ENCODE results near the gene FDX2. TPM values are rescaled to one million over a fixed set of nuclear protein-coding genes. Genes with fewer than 3 reads are reported as not detected.

Gene FDX2
- total RNA-seq, 2 experiments from 2014 or later = 3.5 to 3.7 TPM

DNA sequence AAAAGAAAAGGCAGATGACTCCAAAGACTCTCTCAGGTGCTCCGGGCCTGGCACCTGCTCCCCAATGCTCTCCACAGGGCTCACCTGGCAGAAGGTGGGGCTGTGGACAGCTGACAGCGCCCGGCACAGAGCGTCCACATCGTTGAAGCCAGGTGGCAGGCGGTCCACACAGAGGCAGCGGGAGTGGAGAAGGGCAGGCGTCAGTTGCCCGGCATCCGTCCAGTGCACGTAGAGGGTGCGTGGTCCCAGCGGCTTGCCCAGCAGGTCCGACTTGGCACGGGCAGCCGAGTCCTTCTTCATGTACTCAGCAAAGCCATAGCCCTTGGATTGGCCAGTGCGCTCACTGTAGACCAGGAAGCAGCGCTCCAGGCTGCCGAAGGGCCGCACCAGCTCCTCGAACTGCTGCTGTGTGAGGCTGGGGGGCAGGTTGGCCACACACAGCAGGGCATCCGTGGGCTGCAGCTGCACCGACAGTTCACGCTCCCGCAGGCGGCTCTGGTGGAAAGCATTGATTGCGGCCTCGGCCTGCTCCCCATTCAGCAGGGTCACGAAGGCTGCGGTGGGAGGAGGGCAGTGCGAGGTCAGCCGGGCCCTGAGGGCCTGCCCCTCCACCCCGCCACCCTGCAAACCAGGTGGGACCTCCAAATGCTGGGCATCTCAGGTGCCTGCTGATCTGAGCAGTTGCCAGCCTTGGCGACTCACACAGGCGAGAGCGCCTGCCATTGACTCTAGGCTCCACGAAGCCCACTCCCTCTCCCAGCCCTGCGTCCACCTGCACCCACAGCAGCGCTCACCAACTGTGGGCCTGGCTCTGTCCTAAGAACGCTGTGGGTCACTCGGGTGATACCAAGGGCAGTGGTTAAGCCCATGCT, 13.0 kb upstream of the FDX2 start:
- peaks cover 20% of the 10 kb centered on the region for H3K4me1 Mint-ChIP-seq
- H3K4me3 Mint-ChIP-seq = no peak overlapping the region
- CTCF ChIA-PET = interaction anchor here (1.3 kb wide), 1 partner anchor 64 kb away, joined by 3 read pairs; no protein-coding TSS in a partner anchor
- H3K27me3 Mint-ChIP-seq = no peaks in the 10 kb centered on the region
- POLR2A ChIA-PET = interaction anchor here (0.8 kb wide), 1 partner anchor 11 kb away, joined by 3 read pairs; no protein-coding TSS in a partner anchor
- peaks cover 30% of the 10 kb centered on the region for H3K36me3 Mint-ChIP-seq (ENCODE audit: low read depth)
- no peak overlapping the region for H3K27ac Mint-ChIP-seq
- DNase-seq = no peak
- no peaks in the 10 kb centered on the region for H3K9me3 Mint-ChIP-seq

DNA sequence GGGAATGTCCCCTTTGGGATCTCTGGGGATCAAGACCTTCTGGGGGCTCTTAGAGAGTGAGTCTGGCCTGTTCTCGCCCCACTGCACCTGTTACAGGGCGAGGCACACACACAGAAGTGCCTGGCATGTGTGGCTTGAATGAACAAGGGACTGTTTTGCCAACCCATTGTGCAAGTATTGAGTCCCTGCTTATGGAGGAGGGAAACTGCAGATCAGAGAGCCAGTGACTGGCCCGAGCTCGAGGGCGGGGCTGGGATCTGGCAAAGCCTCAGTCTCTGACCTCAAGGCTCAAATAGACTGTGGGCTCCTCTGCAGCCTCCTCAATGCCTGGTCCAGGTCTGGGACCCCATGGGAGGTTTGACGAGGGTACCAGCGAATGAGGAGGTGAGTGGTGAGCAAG, 12.0 kb upstream of the FDX2 start:
- Mint-ChIP-seq H3K27ac (no peak overlapping the region), H3K4me3 (no peak overlapping the region), H3K9me3 (no peaks in the 10 kb centered on the region), H3K4me1 (peaks cover 14% of the 10 kb centered on the region), H3K27me3 (no peaks in the 10 kb centered on the region), H3K36me3 (ENCODE audit: low read depth) (peaks cover 25% of the 10 kb centered on the region)
- CTCF ChIA-PET = interaction anchor here (1.3 kb wide), 1 partner anchor 65 kb away, joined by 3 read pairs; no protein-coding TSS in a partner anchor
- POLR2A ChIA-PET = interaction anchor here (0.8 kb wide), 1 partner anchor 12 kb away, joined by 3 read pairs; no protein-coding TSS in a partner anchor
- DNase-seq = no peak

DNA sequence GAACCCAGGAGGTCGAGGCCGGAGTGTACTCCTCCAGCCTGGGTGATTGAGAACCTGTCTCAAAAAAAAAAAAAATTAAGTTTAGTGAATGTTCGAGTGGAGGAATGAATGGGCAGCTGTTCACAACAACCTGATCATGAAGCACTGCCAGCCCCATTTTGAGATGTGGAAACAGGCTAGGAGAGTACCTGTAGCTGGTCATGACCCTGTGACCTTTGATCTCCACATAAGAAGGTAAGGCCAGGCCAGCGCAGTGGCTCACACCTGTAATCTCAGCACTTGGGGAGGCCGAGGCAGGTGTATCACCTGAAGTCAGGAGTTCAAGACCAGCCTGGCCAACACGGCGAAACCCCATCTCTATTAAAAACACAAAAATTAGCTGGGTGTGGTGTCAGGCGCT, 9.9 kb upstream of the FDX2 start:
- Mint-ChIP-seq H3K9me3 (no peaks in the 10 kb centered on the region), H3K4me1 (peaks cover 2% of the 10 kb centered on the region), H3K27me3 (no peaks in the 10 kb centered on the region), H3K36me3 (ENCODE audit: low read depth) (peaks cover 27% of the 10 kb centered on the region), H3K4me3 (no peak overlapping the region), H3K27ac (no peak overlapping the region)
- ChIA-PET CTCF (no interaction called here), POLR2A (interaction anchor here (2.6 kb wide), 1 partner anchor 8 kb away, joined by 9 read pairs; the partner anchor contains the start of gene RAVER1)
- no peak for DNase-seq

DNA sequence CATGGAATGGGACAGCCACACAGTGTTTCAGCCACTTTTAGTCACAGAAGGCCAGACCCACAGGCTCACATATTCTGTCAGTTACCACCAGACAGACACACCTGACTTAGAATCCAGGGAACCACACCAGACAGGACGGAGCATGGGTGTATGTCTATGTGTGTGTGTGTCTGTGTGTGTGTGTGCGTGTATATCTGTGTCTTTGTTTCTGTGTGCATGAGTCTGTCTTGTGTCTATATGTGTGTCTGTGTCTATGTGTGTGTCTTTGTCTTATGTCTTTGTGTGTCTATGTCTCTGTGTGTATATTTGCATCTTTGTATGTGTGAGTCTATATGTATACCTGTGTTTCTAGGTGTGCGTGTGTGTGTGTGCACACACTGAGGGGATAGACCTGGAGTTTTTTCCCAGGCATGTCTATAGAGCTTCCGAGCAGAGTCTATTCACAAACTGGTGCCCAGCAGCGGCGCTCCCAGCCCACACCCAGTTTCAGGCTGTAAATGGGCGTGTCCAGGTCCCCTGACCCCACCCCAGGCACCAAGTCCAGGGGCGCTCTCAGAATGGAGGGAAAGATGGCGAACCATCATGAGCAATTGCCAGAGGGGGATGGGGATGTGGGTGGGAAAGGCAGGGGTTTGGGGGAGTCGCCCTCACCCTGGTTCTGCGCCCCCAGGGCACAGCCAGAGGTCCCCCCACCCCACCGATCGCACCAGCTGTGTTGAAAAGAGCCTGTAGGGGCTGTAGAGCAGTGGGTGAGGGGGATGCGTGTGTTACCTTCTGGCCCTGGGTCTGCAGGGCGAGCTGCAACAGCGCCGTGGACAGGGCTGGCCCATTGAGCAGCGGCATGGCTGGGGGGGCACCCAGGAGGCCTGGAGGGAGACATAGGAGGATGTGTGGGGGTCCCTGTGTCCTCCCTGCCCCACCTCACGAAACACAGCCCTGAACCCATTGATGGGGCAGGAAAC, 6.3 kb upstream of the FDX2 start:
- POLR2A ChIA-PET = interaction anchor here (1.2 kb wide), 1 partner anchor 22 kb away, joined by 4 read pairs; no protein-coding TSS in a partner anchor
- Mint-ChIP-seq H3K36me3 (ENCODE audit: low read depth) (peaks cover 27% of the 10 kb centered on the region), H3K27me3 (no peaks in the 10 kb centered on the region), H3K4me1 (no peaks in the 10 kb centered on the region), H3K4me3 (no peak overlapping the region), H3K9me3 (no peaks in the 10 kb centered on the region), H3K27ac (no peak overlapping the region)
- CTCF ChIA-PET = interaction anchor here (0.6 to 1.2 kb wide), 2 partner anchors 12 to 53 kb away, joined by 3 read pairs; no protein-coding TSS in a partner anchor
- DNase-seq = no peak

DNA sequence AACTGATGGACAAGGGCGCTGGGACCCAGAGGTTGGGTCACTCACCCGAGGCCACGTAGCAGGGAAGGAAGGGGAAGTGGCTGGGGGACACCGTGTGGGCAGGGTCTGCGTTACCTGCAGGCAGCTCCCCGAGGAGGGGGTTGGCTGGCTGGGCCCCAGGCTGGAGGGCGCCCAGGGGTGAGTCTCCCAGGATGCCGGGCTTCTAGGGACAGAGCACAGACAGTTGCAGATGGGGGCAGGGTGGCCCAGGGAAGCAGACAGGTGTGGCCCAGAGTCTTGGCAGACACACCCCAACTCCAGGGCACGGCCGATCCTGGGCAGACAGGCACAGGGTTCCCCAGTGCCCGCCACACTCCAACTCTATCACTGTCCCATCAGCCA, 5.6 kb upstream of the FDX2 start:
- CTCF ChIA-PET = interaction anchor here (1.2 kb wide), 1 partner anchor 52 kb away, joined by 3 read pairs; no protein-coding TSS in a partner anchor
- Mint-ChIP-seq H3K9me3 (no peaks in the 10 kb centered on the region), H3K36me3 (ENCODE audit: low read depth) (peaks cover 32% of the 10 kb centered on the region), H3K27ac (no peak overlapping the region), H3K4me1 (no peaks in the 10 kb centered on the region), H3K4me3 (no peak overlapping the region), H3K27me3 (no peaks in the 10 kb centered on the region)
- POLR2A ChIA-PET = no interaction called here
- no peak for DNase-seq

DNA sequence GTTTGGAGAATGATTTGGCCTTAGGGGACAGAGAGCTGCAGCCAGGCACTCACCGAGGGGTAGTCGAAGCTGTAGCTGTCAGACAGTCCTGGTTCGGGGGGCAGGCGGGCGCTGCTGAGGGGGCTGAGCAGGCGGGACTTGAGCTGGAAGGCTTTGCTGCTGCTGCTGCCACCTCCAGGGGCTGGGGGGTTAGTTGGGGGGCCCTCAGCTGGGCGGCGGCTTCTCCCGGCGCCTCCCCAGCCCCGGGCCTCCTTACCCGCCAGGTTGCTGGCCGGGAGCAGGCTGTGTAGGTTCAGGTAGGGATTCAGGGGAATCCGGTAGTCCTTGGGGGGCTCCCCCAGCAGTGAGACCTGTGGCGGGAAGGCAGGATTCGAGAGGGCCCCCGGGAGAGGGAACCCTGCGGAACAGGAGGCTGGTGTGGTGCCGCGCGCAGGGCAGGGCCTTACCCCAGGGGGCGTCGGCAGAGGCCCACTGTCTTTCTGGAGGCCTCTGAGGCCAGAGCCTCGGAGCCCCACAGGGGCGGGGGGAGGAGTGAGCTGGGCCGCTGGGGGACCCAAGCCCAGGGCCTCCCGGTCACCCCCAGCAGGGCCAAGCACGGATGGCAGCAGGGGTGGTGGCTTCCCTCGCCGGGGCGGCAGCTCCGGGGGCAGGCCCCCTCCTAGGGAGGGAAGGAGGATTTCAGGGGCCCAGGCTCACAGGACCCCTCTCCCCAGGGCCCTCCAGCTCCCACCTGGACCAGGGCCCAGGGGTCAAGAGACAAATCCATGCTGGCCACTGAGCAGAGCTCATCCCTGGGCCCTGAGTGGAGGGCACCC, 5.0 kb upstream of the FDX2 start:
- Mint-ChIP-seq H3K9me3 (no peaks in the 10 kb centered on the region), H3K36me3 (ENCODE audit: low read depth) (peaks cover 38% of the 10 kb centered on the region), H3K4me3 (no peak overlapping the region), H3K4me1 (peaks cover 5% of the 10 kb centered on the region), H3K27me3 (no peaks in the 10 kb centered on the region), H3K27ac (no peak overlapping the region)
- ChIA-PET POLR2A (no interaction called here), CTCF (interaction anchor here (0.7 to 1.2 kb wide), 3 partner anchors 51 to 68 kb away, joined by 3 read pairs; no protein-coding TSS in a partner anchor)
- no peak for DNase-seq

DNA sequence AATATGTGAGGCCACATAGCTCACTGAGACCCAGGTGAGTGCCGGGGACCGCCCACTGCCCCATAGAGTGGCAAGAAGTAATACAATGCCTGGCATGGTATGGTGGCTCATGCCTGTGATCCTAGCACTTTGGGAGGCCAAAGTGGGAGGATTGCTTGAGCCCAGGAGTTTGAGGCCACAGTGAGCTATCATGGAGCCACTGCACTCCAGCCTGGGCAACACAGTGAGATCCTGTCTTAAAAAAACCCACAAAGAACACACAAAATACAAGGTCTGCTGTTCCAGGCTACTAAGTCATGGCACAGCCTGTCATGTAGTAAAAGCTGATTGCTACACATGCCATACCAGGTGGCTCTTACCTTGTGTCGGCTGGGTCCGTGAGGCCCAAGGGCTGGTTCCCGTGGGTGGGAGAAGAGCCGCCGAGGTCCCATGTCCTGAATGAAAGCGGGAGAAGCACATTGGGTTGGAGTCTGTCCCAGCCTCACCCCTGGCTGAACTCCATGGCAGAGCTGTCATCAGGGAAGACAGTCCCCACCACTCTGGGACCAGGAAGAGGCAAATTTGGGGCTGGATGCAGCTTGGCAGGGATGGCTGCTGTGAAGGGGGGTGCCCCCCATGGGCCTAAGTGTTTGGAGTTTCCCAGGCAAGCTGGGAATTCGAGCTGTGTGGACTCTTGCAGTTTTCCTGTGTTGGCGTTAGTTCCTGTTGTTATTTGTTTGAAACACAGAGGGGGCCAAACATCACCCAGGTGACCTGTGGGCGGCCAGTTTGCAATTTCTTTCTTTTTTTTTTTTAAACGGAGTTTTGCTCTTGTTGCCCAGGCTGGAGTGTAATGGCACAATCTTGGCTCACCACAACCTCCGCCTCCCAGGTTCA, 3.2 kb upstream of the FDX2 start:
- Mint-ChIP-seq H3K9me3 (no peaks in the 10 kb centered on the region), H3K4me1 (peaks cover 18% of the 10 kb centered on the region), H3K27ac (no peak overlapping the region), H3K27me3 (no peaks in the 10 kb centered on the region), H3K4me3 (no peak overlapping the region), H3K36me3 (ENCODE audit: low read depth) (peaks cover 37% of the 10 kb centered on the region)
- POLR2A ChIA-PET = interaction anchor here (1.2 to 1.7 kb wide), 2 partner anchors 15 to 61 kb away, joined by 3 to 5 read pairs; partner anchors contain the start of genes RAVER1 and TYK2
- DNase-seq = no peak
- CTCF ChIA-PET = interaction anchor here (0.9 to 1.1 kb wide), 3 partner anchors 48 to 70 kb away, joined by 3 read pairs; partner anchors contain the start of gene ICAM1

DNA sequence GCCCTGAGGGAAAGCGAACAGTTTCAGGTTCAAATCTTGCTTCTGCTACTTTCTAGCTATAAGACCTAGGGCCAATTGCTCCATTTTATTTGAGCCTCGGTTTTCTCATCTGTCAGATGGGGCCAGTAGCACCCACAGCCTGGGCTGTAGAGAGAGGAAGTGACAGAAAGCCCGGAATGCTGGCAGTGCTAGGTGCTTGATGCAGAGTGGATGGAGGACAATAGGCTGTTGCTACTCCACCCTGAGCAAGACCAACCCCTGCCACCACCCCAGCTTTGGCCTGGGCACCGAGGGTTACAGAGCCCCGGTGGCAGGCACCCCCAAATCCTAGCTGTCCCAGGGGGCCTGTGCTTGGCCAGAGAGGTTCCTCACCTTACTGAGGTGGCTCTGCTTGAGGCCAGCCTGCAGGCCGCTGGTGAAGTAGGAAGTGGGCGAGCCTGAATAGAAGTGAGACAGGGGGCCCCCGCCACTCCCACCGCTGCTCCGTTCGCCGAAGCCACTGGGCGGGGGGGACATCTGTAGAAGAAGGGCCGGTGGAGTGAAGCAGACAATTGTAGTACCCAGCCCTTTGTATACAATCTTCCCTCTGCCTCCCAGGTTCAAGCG, 2.1 kb upstream of the FDX2 start:
- DNase-seq = no peak
- ChIA-PET POLR2A (interaction anchor here (1.2 to 1.7 kb wide), 2 partner anchors 16 to 62 kb away, joined by 3 to 5 read pairs; partner anchors contain the start of genes RAVER1 and TYK2), CTCF (interaction anchor here (1.0 to 1.1 kb wide), 2 partner anchors 49 to 72 kb away, joined by 3 read pairs; no protein-coding TSS in a partner anchor)
- Mint-ChIP-seq H3K36me3 (ENCODE audit: low read depth) (peaks cover 33% of the 10 kb centered on the region), H3K9me3 (no peaks in the 10 kb centered on the region), H3K27me3 (no peaks in the 10 kb centered on the region), H3K4me3 (no peak overlapping the region), H3K27ac (no peak overlapping the region), H3K4me1 (peaks cover 18% of the 10 kb centered on the region)

DNA sequence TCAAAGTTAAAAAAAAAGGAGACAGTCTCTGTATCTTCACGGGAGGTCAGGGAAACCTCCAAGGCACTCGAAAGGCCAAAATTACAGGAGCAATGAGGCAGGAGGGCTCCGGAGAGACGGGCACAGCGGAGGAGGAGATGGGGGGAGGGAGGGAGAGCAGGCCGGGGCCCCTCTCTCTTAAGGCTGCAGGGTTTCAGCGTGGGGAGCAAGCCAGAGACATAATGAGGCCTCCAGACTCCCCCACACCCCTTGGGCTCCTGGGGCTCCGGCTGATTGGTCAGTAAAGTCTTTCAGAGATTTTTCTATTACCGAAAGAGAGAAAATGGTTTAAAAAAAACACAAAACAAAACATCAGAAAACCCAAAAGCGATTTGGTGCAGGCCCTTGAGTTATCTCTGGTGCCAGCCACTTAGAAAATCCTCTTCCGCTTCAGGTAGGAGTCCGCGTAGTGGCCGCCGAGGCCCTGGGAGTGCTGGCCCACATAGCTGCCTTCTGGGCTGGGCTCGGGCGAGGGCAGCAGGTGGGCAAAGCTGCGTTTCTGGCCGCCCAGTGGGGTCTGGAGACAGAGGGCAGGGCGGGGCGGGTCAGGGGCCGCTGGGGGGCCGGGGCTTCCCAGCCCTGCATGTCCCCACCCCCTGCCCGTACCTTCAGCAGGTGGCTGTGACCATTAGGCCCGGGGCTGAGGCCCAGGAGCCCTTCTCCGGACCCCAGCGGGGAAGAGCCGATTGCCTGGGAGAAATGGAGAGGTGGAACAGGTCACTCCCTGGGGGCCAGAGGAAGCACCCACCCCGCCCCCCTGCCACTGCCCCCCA, 1.4 kb upstream of the FDX2 start:
- ChIA-PET CTCF (no interaction called here), POLR2A (interaction anchor here (1.1 to 1.7 kb wide), 2 partner anchors 30 to 63 kb away, joined by 3 to 5 read pairs; partner anchors contain the start of genes ICAM4 and TYK2)
- H3K27ac Mint-ChIP-seq = no peak overlapping the region
- H3K4me1 Mint-ChIP-seq = peaks cover 18% of the 10 kb centered on the region
- no peaks in the 10 kb centered on the region for H3K9me3 Mint-ChIP-seq
- H3K27me3 Mint-ChIP-seq = no peaks in the 10 kb centered on the region
- DNase-seq = no peak
- peaks cover 33% of the 10 kb centered on the region for H3K36me3 Mint-ChIP-seq (ENCODE audit: low read depth)
- no peak overlapping the region for H3K4me3 Mint-ChIP-seq

DNA sequence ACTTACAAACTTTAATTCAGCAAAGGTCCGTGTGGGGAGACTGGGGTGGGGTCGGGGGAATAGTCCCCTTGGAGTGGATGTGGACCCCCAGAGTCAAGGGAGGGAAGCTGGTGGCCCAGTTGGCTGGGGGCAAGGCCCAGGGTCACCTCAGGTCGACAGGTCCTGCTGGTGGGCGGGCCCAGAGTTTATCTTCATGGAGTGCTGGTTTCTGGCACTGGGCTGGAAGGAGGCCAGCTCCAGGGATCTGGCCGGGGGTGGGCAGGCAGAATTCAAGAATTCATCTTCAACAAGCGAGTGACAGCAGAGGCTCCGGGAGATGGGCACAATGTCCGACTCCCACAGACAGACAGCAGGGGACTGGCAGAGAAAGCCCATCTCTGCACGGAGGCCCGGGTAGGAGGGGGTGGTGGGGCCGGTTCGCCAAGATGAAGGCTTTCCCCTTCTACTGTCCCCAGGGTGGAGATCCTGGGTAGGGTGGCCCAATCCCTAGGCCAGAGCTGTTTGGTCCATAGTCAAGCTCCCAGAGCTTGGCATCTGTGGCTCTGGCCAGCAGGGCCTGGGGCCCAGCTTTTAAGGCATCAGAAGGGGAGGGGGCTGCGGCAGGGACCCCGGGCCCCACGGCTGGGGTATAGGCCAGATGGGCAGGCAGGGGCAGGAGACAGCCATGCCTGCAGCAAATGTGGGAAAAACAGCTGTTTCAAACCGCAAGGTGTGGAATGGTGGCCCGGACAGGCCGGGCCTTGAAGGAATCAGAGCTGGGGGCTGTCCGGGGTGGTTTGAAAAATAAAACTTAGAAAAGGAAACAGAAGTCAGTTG, 622 bp upstream of the FDX2 start:
- POLR2A ChIA-PET = interaction anchor here (1.0 to 1.1 kb wide), 2 partner anchors 11 to 30 kb away, joined by 3 read pairs; partner anchors contain the start of gene ICAM4
- CTCF ChIA-PET = no interaction called here
- no peak for DNase-seq
- Mint-ChIP-seq H3K27ac (peak overlapping the region; percentile 70), H3K9me3 (no peaks in the 10 kb centered on the region), H3K27me3 (no peaks in the 10 kb centered on the region), H3K4me3 (peak overlapping the region; percentile 83), H3K4me1 (peaks cover 18% of the 10 kb centered on the region), H3K36me3 (ENCODE audit: low read depth) (peaks cover 26% of the 10 kb centered on the region)
